ENCODE data around the gene BPIFB6. TPM values are rescaled to one million over a fixed set of nuclear protein-coding genes. Genes with fewer than 3 reads are reported as not detected.

The BPIFB6 gene
- polyA plus RNA-seq, 2 of the 4 experiments (the other 2 are of a cell fraction): not detected

DNA sequence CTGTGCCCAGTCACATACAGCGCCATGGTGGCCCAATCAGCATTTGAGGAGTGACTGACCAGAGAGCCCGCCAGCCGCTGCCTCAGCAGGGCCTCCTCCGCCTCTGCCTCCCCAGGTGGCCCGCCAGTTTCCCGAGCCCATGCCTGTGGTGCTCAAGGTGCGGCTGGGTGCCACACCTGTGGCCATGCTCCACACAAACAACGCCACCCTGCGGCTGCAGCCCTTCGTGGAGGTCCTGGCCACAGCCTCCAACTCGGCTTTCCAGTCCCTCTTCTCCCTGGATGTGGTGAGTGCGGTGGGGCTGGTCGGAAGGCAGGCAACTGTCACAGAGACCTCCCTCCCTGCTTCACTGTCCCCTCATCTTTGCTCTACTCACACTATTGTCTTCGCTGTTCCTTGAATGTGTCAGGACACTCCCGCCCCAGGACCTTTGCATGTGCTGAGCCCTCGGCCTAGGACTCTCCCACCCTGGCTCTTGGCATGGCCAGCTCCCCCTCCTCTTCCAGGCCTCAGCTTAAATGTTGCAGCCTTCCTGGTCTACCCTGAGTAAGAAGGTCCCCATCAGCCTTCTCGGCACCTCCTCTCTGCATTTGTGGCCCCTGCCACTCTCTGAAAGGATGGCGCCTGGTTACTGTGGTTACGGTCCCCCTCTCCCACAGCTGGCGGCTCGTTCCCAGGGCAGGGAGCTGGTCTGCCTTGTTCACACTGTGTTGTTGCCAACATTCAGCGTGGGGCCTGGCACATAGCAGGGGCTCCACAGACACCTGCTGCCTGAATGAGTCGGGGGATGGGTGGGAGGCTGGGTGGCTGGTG is 11.8 kb upstream of the BPIFB6 start:
- Histone ChIP-seq H3K9me3 (no peaks in the 10 kb centered on the region), H3K4me3 (no peak overlapping the region), H3K4me1 (no peaks in the 10 kb centered on the region), H3K27ac (no peak overlapping the region), H3K4me2 (no peak overlapping the region)
- POLR2A ChIA-PET: no interaction called here
- ATAC-seq: no peak
- FAIRE-seq: no peak
- TF ChIP-seq HOXA7 (CRISPR knock-in tag; IDR thresholded peaks at IDR 0.05) (no peak), CEBPB (IDR thresholded peaks at IDR 0.05) (no peak), SMC3 (IDR thresholded peaks at IDR 0.05) (no peak), RAD21 (conservative IDR thresholded peaks at IDR 0.05 in 1 of 2, IDR thresholded peaks at IDR 0.05 in 1 of 2) (no peak), EHF (CRISPR knock-in tag; IDR thresholded peaks at IDR 0.05) (no peak), BHLHE40 (IDR thresholded peaks at IDR 0.05; ENCODE audit: low read depth, low read length) (no peak), MAFK (IDR thresholded peaks at IDR 0.05; ENCODE audit: partially characterized antibody) (no peak), EHMT2 (IDR thresholded peaks at IDR 0.05; ENCODE audit: low read depth) (no peak), GATA3 (IDR thresholded peaks at IDR 0.05; ENCODE audit: borderline replicate concordance) (no peak), RARB (CRISPR knock-in tag; IDR thresholded peaks at IDR 0.05) (no peak), NFE2L2 (conservative IDR thresholded peaks at IDR 0.05; ENCODE audit: low read length) (no peak), ZSCAN20 (CRISPR knock-in tag; IDR thresholded peaks at IDR 0.05) (no peak), HDAC2 (IDR thresholded peaks at IDR 0.05) (no peak), CBX2 (IDR thresholded peaks at IDR 0.05; ENCODE audit: borderline replicate concordance, low read depth) (no peak), CHD2 (IDR thresholded peaks at IDR 0.05; ENCODE audit: low read length, partially characterized antibody) (no peak)
- TF ChIP-seq, protein P1, sequence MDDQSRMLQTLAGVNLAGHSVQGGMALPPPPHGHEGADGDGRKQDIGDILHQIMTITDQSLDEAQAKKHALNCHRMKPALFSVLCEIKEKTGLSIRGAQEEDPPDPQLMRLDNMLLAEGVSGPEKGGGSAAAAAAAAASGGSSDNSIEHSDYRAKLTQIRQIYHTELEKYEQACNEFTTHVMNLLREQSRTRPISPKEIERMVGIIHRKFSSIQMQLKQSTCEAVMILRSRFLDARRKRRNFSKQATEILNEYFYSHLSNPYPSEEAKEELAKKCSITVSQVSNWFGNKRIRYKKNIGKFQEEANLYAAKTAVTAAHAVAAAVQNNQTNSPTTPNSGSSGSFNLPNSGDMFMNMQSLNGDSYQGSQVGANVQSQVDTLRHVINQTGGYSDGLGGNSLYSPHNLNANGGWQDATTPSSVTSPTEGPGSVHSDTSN (IDR thresholded peaks at IDR 0.05): no peak
- TF ChIP-seq, protein P2, sequence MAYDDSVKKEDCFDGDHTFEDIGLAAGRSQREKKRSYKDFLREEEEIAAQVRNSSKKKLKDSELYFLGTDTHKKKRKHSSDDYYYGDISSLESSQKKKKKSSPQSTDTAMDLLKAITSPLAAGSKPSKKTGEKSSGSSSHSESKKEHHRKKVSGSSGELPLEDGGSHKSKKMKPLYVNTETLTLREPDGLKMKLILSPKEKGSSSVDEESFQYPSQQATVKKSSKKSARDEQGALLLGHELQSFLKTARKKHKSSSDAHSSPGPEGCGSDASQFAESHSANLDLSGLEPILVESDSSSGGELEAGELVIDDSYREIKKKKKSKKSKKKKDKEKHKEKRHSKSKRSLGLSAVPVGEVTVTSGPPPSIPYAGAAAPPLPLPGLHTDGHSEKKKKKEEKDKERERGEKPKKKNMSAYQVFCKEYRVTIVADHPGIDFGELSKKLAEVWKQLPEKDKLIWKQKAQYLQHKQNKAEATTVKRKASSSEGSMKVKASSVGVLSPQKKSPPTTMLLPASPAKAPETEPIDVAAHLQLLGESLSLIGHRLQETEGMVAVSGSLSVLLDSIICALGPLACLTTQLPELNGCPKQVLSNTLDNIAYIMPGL (CRISPR knock-in tag; IDR thresholded peaks at IDR 0.05; ENCODE audit: borderline replicate concordance): no peak
- TF ChIP-seq, protein P3, sequence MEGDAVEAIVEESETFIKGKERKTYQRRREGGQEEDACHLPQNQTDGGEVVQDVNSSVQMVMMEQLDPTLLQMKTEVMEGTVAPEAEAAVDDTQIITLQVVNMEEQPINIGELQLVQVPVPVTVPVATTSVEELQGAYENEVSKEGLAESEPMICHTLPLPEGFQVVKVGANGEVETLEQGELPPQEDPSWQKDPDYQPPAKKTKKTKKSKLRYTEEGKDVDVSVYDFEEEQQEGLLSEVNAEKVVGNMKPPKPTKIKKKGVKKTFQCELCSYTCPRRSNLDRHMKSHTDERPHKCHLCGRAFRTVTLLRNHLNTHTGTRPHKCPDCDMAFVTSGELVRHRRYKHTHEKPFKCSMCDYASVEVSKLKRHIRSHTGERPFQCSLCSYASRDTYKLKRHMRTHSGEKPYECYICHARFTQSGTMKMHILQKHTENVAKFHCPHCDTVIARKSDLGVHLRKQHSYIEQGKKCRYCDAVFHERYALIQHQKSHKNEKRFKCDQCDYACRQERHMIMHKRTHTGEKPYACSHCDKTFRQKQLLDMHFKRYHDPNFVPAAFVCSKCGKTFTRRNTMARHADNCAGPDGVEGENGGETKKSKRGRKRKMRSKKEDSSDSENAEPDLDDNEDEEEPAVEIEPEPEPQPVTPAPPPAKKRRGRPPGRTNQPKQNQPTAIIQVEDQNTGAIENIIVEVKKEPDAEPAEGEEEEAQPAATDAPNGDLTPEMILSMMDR (IDR thresholded peaks at IDR 0.05): no peak
- TF ChIP-seq, protein P4, sequence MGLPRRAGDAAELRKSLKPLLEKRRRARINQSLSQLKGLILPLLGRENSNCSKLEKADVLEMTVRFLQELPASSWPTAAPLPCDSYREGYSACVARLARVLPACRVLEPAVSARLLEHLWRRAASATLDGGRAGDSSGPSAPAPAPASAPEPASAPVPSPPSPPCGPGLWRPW (IDR thresholded peaks at IDR 0.05): no peak
- TF ChIP-seq, protein P5, sequence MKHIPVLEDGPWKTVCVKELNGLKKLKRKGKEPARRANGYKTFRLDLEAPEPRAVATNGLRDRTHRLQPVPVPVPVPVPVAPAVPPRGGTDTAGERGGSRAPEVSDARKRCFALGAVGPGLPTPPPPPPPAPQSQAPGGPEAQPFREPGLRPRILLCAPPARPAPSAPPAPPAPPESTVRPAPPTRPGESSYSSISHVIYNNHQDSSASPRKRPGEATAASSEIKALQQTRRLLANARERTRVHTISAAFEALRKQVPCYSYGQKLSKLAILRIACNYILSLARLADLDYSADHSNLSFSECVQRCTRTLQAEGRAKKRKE (CRISPR knock-in tag; IDR thresholded peaks at IDR 0.05; ENCODE audit: low read depth): no peak
- CTCF ChIA-PET: interaction anchor here (0.8 kb wide), 1 partner anchor 14 kb away, joined by 3 read pairs; no protein-coding TSS in a partner anchor
- WGBS (ENCODE audit: missing lambda C conversion rate): 59% methylated on average over 19 of the region's 23 CpGs
- DNase-seq (ENCODE audit: low read depth in 1 of 2, low spot score in 1 of 2): no peak

Data from A549 (cell line).